ENCODE data around the gene CARS2. TPM values are rescaled to one million over a fixed set of nuclear protein-coding genes. Genes with fewer than 3 reads are reported as not detected.
"Not testable (repeated sequence)": the region's sequence is repeated elsewhere in the genome, so short reads cannot be mapped to it uniquely, and the experiment has no call there.

Gene CARS2
- total RNA-seq, 1 donor from 2014 or later = 73.6 TPM

- Histone ChIP-seq H3K4me3 (ENCODE audit: low read depth, low read length) (no peak overlapping the region), H3K27me3 (ENCODE audit: control insufficient read depth, insufficient read depth, low read length) (no peaks in the 10 kb centered on the region), H3K36me3 (ENCODE audit: control insufficient read depth, insufficient read depth, low read length) (peaks cover 2% of the 10 kb centered on the region)
- no peak for DNase-seq (ENCODE audit: low read depth)
- no peak for TF ChIP-seq CTCF (IDR thresholded peaks at IDR 0.05; ENCODE audit: insufficient read depth, low read length, poor library complexity, severe bottlenecking)
Measured at GRCh38 chr13:110662777-110663443, 43.0 kb downstream of the CARS2 start.

- Histone ChIP-seq H3K4me3 (ENCODE audit: low read depth, low read length) (no peak overlapping the region), H3K27me3 (ENCODE audit: control insufficient read depth, insufficient read depth, low read length) (no peaks in the 10 kb centered on the region), H3K36me3 (ENCODE audit: control insufficient read depth, insufficient read depth, low read length) (peaks cover 2% of the 10 kb centered on the region)
- DNase-seq (ENCODE audit: low read depth) = no peak
- TF ChIP-seq CTCF (IDR thresholded peaks at IDR 0.05; ENCODE audit: insufficient read depth, low read length, poor library complexity, severe bottlenecking) = no peak
Measured at GRCh38 chr13:110662091-110662490, 43.8 kb downstream of the CARS2 start.

GRCh38 chr13:110661256-110661655, 44.7 kb downstream of the CARS2 start:
- Histone ChIP-seq H3K36me3 (ENCODE audit: control insufficient read depth, insufficient read depth, low read length) (peaks cover 2% of the 10 kb centered on the region), H3K4me3 (ENCODE audit: low read depth, low read length) (no peak overlapping the region), H3K27me3 (ENCODE audit: control insufficient read depth, insufficient read depth, low read length) (no peaks in the 10 kb centered on the region)
- DNase-seq (ENCODE audit: low read depth) = no peak
- TF ChIP-seq CTCF (IDR thresholded peaks at IDR 0.05; ENCODE audit: insufficient read depth, low read length, poor library complexity, severe bottlenecking) = no peak

GRCh38 chr13:110658218-110658911, 47.6 kb downstream of the CARS2 start:
- H3K27me3 ChIP-seq (ENCODE audit: control insufficient read depth, insufficient read depth, low read length); H3K36me3 ChIP-seq (ENCODE audit: control insufficient read depth, insufficient read depth, low read length); DNase-seq (ENCODE audit: low read depth); H3K4me3 ChIP-seq (ENCODE audit: low read depth, low read length): not testable (repeated sequence)

- no peaks in the 10 kb centered on the region for H3K36me3 ChIP-seq (ENCODE audit: control insufficient read depth, insufficient read depth, low read length)
- TF ChIP-seq CTCF (IDR thresholded peaks at IDR 0.05; ENCODE audit: insufficient read depth, low read length, poor library complexity, severe bottlenecking) = no peak
- no peaks in the 10 kb centered on the region for H3K27me3 ChIP-seq (ENCODE audit: control insufficient read depth, insufficient read depth, low read length)
- no peak for DNase-seq (ENCODE audit: low read depth)
- H3K4me3 ChIP-seq (ENCODE audit: low read depth, low read length) = no peak overlapping the region
Measured at GRCh38 chr13:110657196-110657595, 48.7 kb downstream of the CARS2 start.

GRCh38 chr13:110653851-110654250, 52.1 kb downstream of the CARS2 start:
- TF ChIP-seq CTCF (IDR thresholded peaks at IDR 0.05; ENCODE audit: insufficient read depth, low read length, poor library complexity, severe bottlenecking) = no peak
- Histone ChIP-seq H3K36me3 (ENCODE audit: control insufficient read depth, insufficient read depth, low read length) (no peaks in the 10 kb centered on the region), H3K4me3 (ENCODE audit: low read depth, low read length) (no peak overlapping the region), H3K27me3 (ENCODE audit: control insufficient read depth, insufficient read depth, low read length) (no peaks in the 10 kb centered on the region)
- DNase-seq (ENCODE audit: low read depth) = no peak

Measured in kidney epithelial cell (primary cell).